Fibroblast of gingiva (primary cell): ENCODE results near the gene TAF15.
A peak's percentile ranks its signal among the peaks of the same experiment; 100 is the strongest.

Experiments
- DNase-seq: peaks from one replicate; pipeline ENCODE4 v3.0.0-alpha.2; 2011; ENCODE audit warnings: low read depth

TAF15 gene

GRCh38 chr17:35808962-35809854 lies at the start of gene TAF15:
Gene TAF15, plus strand, starts transcription at chr17:35809484. Its CDS starts 86 bp downstream, at chr17:35809570.
- DNase-seq, result peak; percentile 99

- no peak for DNase-seq
Measured at GRCh38 chr17:35760587-35760986, 48.7 kb upstream of the TAF15 start, which contains the start of gene C17orf50. Gene C17orf50, plus strand, starts transcription at chr17:35760887. Its CDS starts 55 bp downstream, at chr17:35760942.

- no peak for DNase-seq
Measured at GRCh38 chr17:35761601-35762000, 47.7 kb upstream of the TAF15 start.

- DNase-seq, result no peak
Measured at GRCh38 chr17:35763767-35764122, 45.5 kb upstream of the TAF15 start.

- DNase-seq, result peak; percentile 62
Measured at GRCh38 chr17:35764123-35764991, 44.9 kb upstream of the TAF15 start.

GRCh38 chr17:35765086-35765710 lies 44.1 kb upstream of the TAF15 start:
- DNase-seq, result no peak

- no peak for DNase-seq
Measured at GRCh38 chr17:35765756-35766488, 43.4 kb upstream of the TAF15 start.

- no peak for DNase-seq
Measured at GRCh38 chr17:35766489-35766877, 42.8 kb upstream of the TAF15 start.

GRCh38 chr17:35766903-35767510 lies 42.3 kb upstream of the TAF15 start:
- peak; percentile 32 for DNase-seq

- no peak for DNase-seq
Measured at GRCh38 chr17:35768797-35769196, 40.5 kb upstream of the TAF15 start.

- DNase-seq, result no peak
Measured at GRCh38 chr17:35769895-35770486, 39.3 kb upstream of the TAF15 start.

- DNase-seq, result no peak
Measured at GRCh38 chr17:35773129-35773528, 36.2 kb upstream of the TAF15 start.

- DNase-seq, result no peak
Measured at GRCh38 chr17:35773679-35774425, 35.4 kb upstream of the TAF15 start.

GRCh38 chr17:35774499-35774898 lies 34.8 kb upstream of the TAF15 start:
- no peak for DNase-seq

GRCh38 chr17:35775039-35775438 lies 34.2 kb upstream of the TAF15 start:
- no peak for DNase-seq

- DNase-seq, result no peak
Measured at GRCh38 chr17:35775583-35775982, 33.7 kb upstream of the TAF15 start.

GRCh38 chr17:35778641-35779196 lies 30.6 kb upstream of the TAF15 start:
- no peak for DNase-seq

- DNase-seq, result no peak
Measured at GRCh38 chr17:35780950-35781349, 28.3 kb upstream of the TAF15 start.

- DNase-seq, result no peak
Measured at GRCh38 chr17:35784895-35785294, 24.4 kb upstream of the TAF15 start.

GRCh38 chr17:35786941-35787432 lies 22.3 kb upstream of the TAF15 start:
- DNase-seq, result no peak
